Ishikawa (cell line): ENCODE measurements around the gene BARHL1.

Source experiments
- CEBPB ChIP-seq: IDR thresholded peaks from 2 replicates; pipeline ENCODE4 v1.6.1; 2012
- CREB1 ChIP-seq: IDR thresholded peaks from 2 replicates; pipeline ENCODE4 v1.6.1; 2012; ENCODE audit warnings: low read depth
- EGR1 ChIP-seq: IDR thresholded peaks from 2 replicates; pipeline ENCODE4 v1.6.1; 2012
- EP300 ChIP-seq: IDR thresholded peaks from 2 replicates; pipeline ENCODE4 v1.6.1; 2012; ENCODE audit warnings: borderline replicate concordance
- FOXM1 ChIP-seq: IDR thresholded peaks from 2 replicates; pipeline ENCODE4 v1.6.1; 2012; ENCODE audit warnings: low read depth, borderline replicate concordance
- MAX ChIP-seq: IDR thresholded peaks from 2 replicates; pipeline ENCODE4 v1.6.1; 2012
- NFIC ChIP-seq: IDR thresholded peaks from 2 replicates; pipeline ENCODE4 v1.6.1; 2012
- RAD21 ChIP-seq: IDR thresholded peaks from 2 replicates; pipeline ENCODE4 v1.6.1; 2012; ENCODE audit warnings: low read depth
- REST ChIP-seq: IDR thresholded peaks from 2 replicates; pipeline ENCODE4 v1.6.1; 2012; ENCODE audit warnings: low read depth, mild to moderate bottlenecking
- TAF1 ChIP-seq: IDR thresholded peaks from 2 replicates; pipeline ENCODE4 v1.6.1; 2012; ENCODE audit warnings: low read depth, mild to moderate bottlenecking
- TCF12 ChIP-seq: IDR thresholded peaks from 2 replicates; pipeline ENCODE4 v1.6.1; 2012; ENCODE audit warnings: low read depth
- TEAD4 ChIP-seq: IDR thresholded peaks from 2 replicates; pipeline ENCODE4 v1.6.1; 2012
- USF1 ChIP-seq: IDR thresholded peaks from 2 replicates; pipeline ENCODE4 v1.6.1; 2012
- YY1 ChIP-seq: IDR thresholded peaks from 2 replicates; pipeline ENCODE4 v1.6.1; 2012; ENCODE audit warnings: low read depth
- ZBTB7A ChIP-seq: IDR thresholded peaks from 2 replicates; pipeline ENCODE4 v1.6.1; 2012; ENCODE audit warnings: low read depth

The BARHL1 gene

GRCh38 chr9:132616725-132617124 lies 34.3 kb downstream of the BARHL1 start:
- TF ChIP-seq USF1: no peak
- TF ChIP-seq EP300: no peak
- TF ChIP-seq MAX: no peak
- TF ChIP-seq TEAD4: no peak
- no peak for TF ChIP-seq ZBTB7A
- no peak for TF ChIP-seq CEBPB
- TF ChIP-seq RAD21: no peak
- no peak for TF ChIP-seq REST
- no peak for TF ChIP-seq TCF12

GRCh38 chr9:132622159-132622558 lies 39.8 kb downstream of the BARHL1 start:
- no peak for TF ChIP-seq RAD21
- no peak for TF ChIP-seq NFIC
- no peak for TF ChIP-seq YY1
- no peak for TF ChIP-seq CEBPB
- no peak for TF ChIP-seq MAX
- no peak for TF ChIP-seq TCF12
- no peak for TF ChIP-seq FOXM1
- TF ChIP-seq ZBTB7A: no peak
- no peak for TF ChIP-seq CREB1
- TF ChIP-seq TEAD4: no peak
- TF ChIP-seq EGR1: no peak
- TF ChIP-seq USF1: no peak
- TF ChIP-seq REST: no peak

- TF ChIP-seq FOXM1 (no peak), TEAD4 (no peak), NFIC (no peak), EP300 (no peak), REST (no peak), YY1 (no peak), TAF1 (no peak), CEBPB (no peak), CREB1 (no peak), MAX (no peak), ZBTB7A (no peak), USF1 (no peak)
Observed at GRCh38 chr9:132626285-132626684, 43.9 kb downstream of the BARHL1 start.

- no peak for TF ChIP-seq NFIC
- no peak for TF ChIP-seq REST
- TF ChIP-seq RAD21: no peak
- TF ChIP-seq FOXM1: no peak
- TF ChIP-seq EP300: no peak
- TF ChIP-seq CREB1: no peak
- no peak for TF ChIP-seq MAX
- TF ChIP-seq USF1: no peak
- TF ChIP-seq YY1: no peak
- TF ChIP-seq TAF1: no peak
Observed at GRCh38 chr9:132627106-132627505, 44.7 kb downstream of the BARHL1 start.
